Common myeloid progenitor, CD34-positive (primary cell): ENCODE data around the gene P4HB.
"Not testable (repeated sequence)": the region's sequence is repeated elsewhere in the genome, so short reads cannot be mapped to it uniquely, and the experiment has no call there.

Source experiments
- CTCF ChIA-PET: fragments of 350-600 bp; sonication (Branson Sonifier 250); formaldehyde crosslinking; loops from one replicate; lab custom pipeline; 2021; ENCODE audit warnings: antibody characterized with exemption; lab: Charles Lee
- POLR2A ChIA-PET: fragments of 350-600 bp; sonication (Branson Sonifier 250); formaldehyde crosslinking; loops from one replicate; lab custom pipeline; 2021; ENCODE audit warnings: antibody characterized with exemption; lab: Charles Lee
- DNase-seq, 3 donors: peaks; one replicate each; pipeline versions ENCODE4 v3.0.0 to v3.0.0-alpha.2; 2013
- H3K27ac ChIP-seq, 2 experiments: 1 replicate in 1 of 2; 2 replicates in 1 of 2; pipeline ENCODE4 v1.7.0; 2013; ENCODE audit warnings: inconsistent platforms in 2 of 2, low read length in 2 of 2, mild to moderate bottlenecking in 2 of 2, low read depth in 1 of 2, moderate library complexity in 1 of 2; ENCODE audit not compliant: severe bottlenecking in 2 of 2, insufficient read depth in 1 of 2, poor library complexity in 1 of 2
- H3K27me3 ChIP-seq, 5 experiments: replicated peaks in 2 of 5; 1 replicate in 3 of 5; 2 replicates in 2 of 5; pipeline versions ENCODE4 v1.6.1 to v1.7.0; 2013; ENCODE audit warnings: low read length in 4 of 5, mild to moderate bottlenecking in 2 of 5, moderate library complexity in 2 of 5, inconsistent platforms in 1 of 5; ENCODE audit not compliant: insufficient read depth in 5 of 5, control insufficient read depth in 4 of 5
- H3K36me3 ChIP-seq, 4 experiments: 1 replicate in 2 of 4; 2 replicates in 2 of 4; pipeline versions ENCODE4 v1.6.1 to v1.7.0; 2013; ENCODE audit warnings: low read length in 3 of 4, control low read depth in 1 of 4, mild to moderate bottlenecking in 1 of 4; ENCODE audit not compliant: control insufficient read depth in 4 of 4, insufficient read depth in 4 of 4
- H3K4me1 ChIP-seq, 4 experiments: 1 replicate in 3 of 4; 2 replicates in 1 of 4; pipeline versions ENCODE4 v1.6.1 to v1.7.1; 2013; ENCODE audit warnings: low read length in 3 of 4, mild to moderate bottlenecking in 3 of 4, control low read depth in 1 of 4, inconsistent platforms in 1 of 4, moderate library complexity in 1 of 4; ENCODE audit not compliant: control insufficient read depth in 4 of 4, insufficient read depth in 4 of 4; ENCODE audit errors: control extremely low read depth in 1 of 4
- H3K4me3 ChIP-seq, 7 experiments: 1 replicate in 4 of 7; 2 replicates in 3 of 7; pipeline versions ENCODE4 v1.5.1 to v1.7.0; 2013; ENCODE audit warnings: mild to moderate bottlenecking in 7 of 7, low read length in 6 of 7, moderate library complexity in 6 of 7, inconsistent platforms in 2 of 7, low read depth in 2 of 7, control low read depth in 1 of 7; ENCODE audit not compliant: insufficient read depth in 4 of 7, control insufficient read depth in 1 of 7; ENCODE audit errors: extremely low read depth in 1 of 7
- H3K9me3 ChIP-seq, 5 experiments: 1 replicate in 4 of 5; 2 replicates in 1 of 5; pipeline versions ENCODE4 v1.6.1 to v1.7.1; 2013; ENCODE audit warnings: low read length in 4 of 5, mild to moderate bottlenecking in 2 of 5, inconsistent platforms in 1 of 5, low read depth in 1 of 5, moderate library complexity in 1 of 5; ENCODE audit not compliant: control insufficient read depth in 4 of 5, insufficient read depth in 2 of 5; ENCODE audit errors: control extremely low read depth in 1 of 5
- WGBS: methylation state at CpG from one replicate; pipeline ENCODE4 v1.1.5; 2013; ENCODE audit not compliant: insufficient coverage; 5-methylcytosine and 5-hydroxymethylcytosine counted together

The P4HB gene

GRCh38 chr17:81841866-81842265 is 18.5 kb downstream of the P4HB start:
- H3K36me3 ChIP-seq = peaks cover 9 to 46% (median 39%) of the 10 kb centered on the region in 4 experiments
- POLR2A ChIA-PET = interaction anchor here (0.9 to 1.8 kb wide), 2 partner anchors 10 to 13 kb away, joined by 3 to 5 read pairs; no protein-coding TSS in a partner anchor
- WGBS = 100% methylated on average over 13 of the region's 15 CpGs
- H3K4me1 ChIP-seq = peaks cover 0 to 15% (median 1%) of the 10 kb centered on the region in 4 experiments
- no peak overlapping the region for H3K4me3 ChIP-seq
- DNase-seq = no peak
- no peaks in the 10 kb centered on the region for H3K9me3 ChIP-seq
- H3K27me3 ChIP-seq = no peaks in the 10 kb centered on the region
- CTCF ChIA-PET = no interaction called here
- no peak overlapping the region for H3K27ac ChIP-seq

GRCh38 chr17:81840826-81841778 is 19.2 kb downstream of the P4HB start:
- H3K36me3 ChIP-seq = peaks cover 5 to 39% (median 32%) of the 10 kb centered on the region in 4 experiments
- WGBS = 96% methylated on average over 29 of the region's 40 CpGs
- H3K9me3 ChIP-seq = no peaks in the 10 kb centered on the region
- DNase-seq = peak in 2 of 3 donors; percentile 43 to 45
- ChIA-PET CTCF (no interaction called here), POLR2A (interaction anchor here (0.9 kb wide), 1 partner anchor 11 kb away, joined by 3 read pairs; no protein-coding TSS in a partner anchor)
- H3K27ac ChIP-seq = no peak overlapping the region
- peaks cover 0 to 15% (median 1%) of the 10 kb centered on the region in 4 experiments for H3K4me1 ChIP-seq
- no peaks in the 10 kb centered on the region for H3K27me3 ChIP-seq
- no peak overlapping the region for H3K4me3 ChIP-seq

DNA sequence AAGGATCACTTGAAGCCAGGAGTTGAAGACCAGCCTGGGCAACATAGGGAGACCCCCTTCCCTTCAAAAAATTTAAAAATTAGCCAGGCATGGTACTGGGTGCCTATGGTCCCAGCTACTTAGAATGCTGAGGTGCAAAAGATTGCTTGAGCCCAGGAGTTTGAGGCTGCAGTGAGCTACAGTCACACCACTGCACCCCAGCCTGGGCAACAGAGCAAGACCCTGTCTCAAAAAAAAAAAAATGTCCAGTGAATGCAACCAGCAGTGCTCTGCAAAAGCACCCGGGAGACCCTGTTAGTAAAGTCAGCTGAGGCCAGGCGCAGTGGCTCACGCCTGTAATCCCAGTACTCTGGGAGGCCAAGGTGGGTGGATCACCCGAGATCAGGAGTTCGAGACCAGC is 20.3 kb downstream of the P4HB start:
- 100% methylated on average over 5 of the region's 5 CpGs for WGBS
- POLR2A ChIA-PET = interaction anchor here (0.6 kb wide), 1 partner anchor 27 kb away, joined by 3 read pairs; no protein-coding TSS in a partner anchor
- CTCF ChIA-PET = interaction anchor here (0.7 kb wide), 1 partner anchor 394 kb away, joined by 3 read pairs; no protein-coding TSS in a partner anchor

GRCh38 chr17:81839301-81839700 is 21.0 kb downstream of the P4HB start:
- DNase-seq = no peak
- H3K9me3 ChIP-seq = no peaks in the 10 kb centered on the region
- WGBS = 86% methylated on average over 15 of the region's 15 CpGs
- CTCF ChIA-PET = interaction anchor here (0.7 kb wide), 1 partner anchor 395 kb away, joined by 3 read pairs; no protein-coding TSS in a partner anchor
- H3K36me3 ChIP-seq = peaks cover 0 to 21% (median 14%) of the 10 kb centered on the region in 4 experiments
- no peaks in the 10 kb centered on the region for H3K27me3 ChIP-seq
- POLR2A ChIA-PET = no interaction called here
- H3K4me1 ChIP-seq = peaks cover 0 to 17% (median 2%) of the 10 kb centered on the region in 4 experiments
- H3K4me3 ChIP-seq = no peak overlapping the region
- H3K27ac ChIP-seq = no peak overlapping the region

More for the DNA sequence above, 20.3 kb downstream of the P4HB start:
- H3K4me1 ChIP-seq = peaks cover 0 to 15% (median 1%) of the 10 kb centered on the region in 4 experiments
- not testable (repeated sequence) for H3K27ac ChIP-seq, H3K27me3 ChIP-seq, H3K4me3 ChIP-seq, DNase-seq, H3K9me3 ChIP-seq
- H3K36me3 ChIP-seq = peaks cover 0 to 28% (median 21%) of the 10 kb centered on the region in 4 experiments

DNA sequence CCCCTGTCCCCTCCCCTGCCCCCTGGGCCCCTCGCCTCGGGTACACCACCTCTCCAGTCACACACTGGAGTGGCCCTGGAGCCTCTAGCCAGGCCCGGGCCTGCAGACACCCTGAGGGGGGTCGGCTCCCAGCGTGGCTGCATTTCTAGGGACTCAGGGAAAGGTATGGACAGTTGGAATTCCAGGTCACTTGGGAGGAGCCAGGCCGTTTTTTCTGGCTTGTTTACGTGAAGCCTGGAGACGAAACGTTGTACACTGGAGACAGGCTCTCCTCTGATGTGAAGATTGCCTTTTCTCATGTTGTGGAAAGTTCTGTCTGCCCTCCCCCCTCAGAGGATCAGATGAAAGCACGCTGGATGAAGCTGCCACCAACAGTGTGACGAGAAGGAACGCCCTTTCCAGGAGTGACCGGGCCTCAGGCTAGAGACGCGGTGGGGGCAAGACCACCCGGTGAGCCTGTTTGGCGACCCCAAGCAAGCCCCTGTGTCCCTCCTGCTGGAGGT is 21.5 kb downstream of the P4HB start:
- Histone ChIP-seq H3K27me3 (no peaks in the 10 kb centered on the region), H3K27ac (no peak overlapping the region), H3K4me3 (no peak overlapping the region), H3K36me3 (peaks cover 0 to 16% (median 10%) of the 10 kb centered on the region in 4 experiments), H3K4me1 (peaks cover 3 to 22% (median 5%) of the 10 kb centered on the region in 4 experiments), H3K9me3 (no peaks in the 10 kb centered on the region)
- no peak for DNase-seq
- ChIA-PET POLR2A (no interaction called here), CTCF (no interaction called here)
- WGBS = 78% methylated on average over 13 of the region's 17 CpGs

DNA sequence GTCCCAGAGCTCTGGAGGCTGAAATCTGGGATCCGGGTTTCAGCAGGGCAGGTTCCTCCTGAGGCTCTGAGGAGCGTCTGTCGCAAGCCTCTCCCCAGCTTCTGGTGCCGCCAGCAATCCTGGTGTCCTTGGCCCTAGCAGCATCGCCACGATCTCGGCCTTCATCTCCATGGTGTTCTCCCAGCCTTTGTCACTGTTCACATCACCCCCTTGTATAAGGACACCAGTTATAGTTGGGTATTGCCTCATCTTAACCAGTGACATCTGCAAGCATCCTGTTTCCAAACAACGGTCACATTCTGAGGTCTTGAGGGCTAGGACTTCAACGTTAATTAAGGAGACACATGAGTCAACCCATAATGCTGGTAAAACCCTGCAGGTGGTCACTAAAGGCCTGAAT is 22.7 kb downstream of the P4HB start:
- WGBS = 92% methylated on average over 7 of the region's 9 CpGs
- POLR2A ChIA-PET = interaction anchor here (0.6 to 1.0 kb wide), 2 partner anchors 8 to 17 kb away, joined by 3 to 4 read pairs; no protein-coding TSS in a partner anchor
- no peak overlapping the region for H3K4me3 ChIP-seq
- DNase-seq = peak in 2 of 3 donors; percentile 61 to 66
- peaks cover 0 to 4% (median 2%) of the 10 kb centered on the region in 4 experiments for H3K36me3 ChIP-seq
- no peaks in the 10 kb centered on the region for H3K9me3 ChIP-seq
- H3K4me1 ChIP-seq = peaks cover 3 to 29% (median 12%) of the 10 kb centered on the region in 4 experiments
- no peaks in the 10 kb centered on the region for H3K27me3 ChIP-seq
- no peak overlapping the region for H3K27ac ChIP-seq
- CTCF ChIA-PET = no interaction called here
